Panc1 (cell line): ENCODE data around the gene NUP188. TPM values are rescaled to one million over a fixed set of nuclear protein-coding genes. Genes with fewer than 3 reads are reported as not detected.

Experiments used
- total RNA-seq: library from RNA; stranded (reverse); gene quantifications from one replicate; pipeline ENCODE4 v1.2.1, GENCODE V29; 2021; ENCODE audit not compliant: unreplicated experiment

The NUP188 gene
- total RNA-seq, 1 experiment from 2014 or later: 69.9 TPM

Other genes starting within 250 kb of the NUP188 start
- gene PKN3, start 245.2 kb upstream of the NUP188 start, total RNA-seq: 19.9 TPM
- 39.3 TPM for gene ZDHHC12, start 223.6 kb upstream of the NUP188 start, total RNA-seq
- 16.2 TPM for gene ZER1, start 175.8 kb upstream of the NUP188 start, total RNA-seq
- gene TBC1D13, start 160.4 kb upstream of the NUP188 start, total RNA-seq: 21.3 TPM
- 39.9 TPM for gene ENDOG, start 129.2 kb upstream of the NUP188 start, total RNA-seq
- gene SPOUT1, start 117.9 kb upstream of the NUP188 start, total RNA-seq: 38.4 TPM
- 6.1 TPM for gene KYAT1, start 65.7 kb upstream of the NUP188 start, total RNA-seq
- 16.4 TPM for gene LRRC8A, start 65.6 kb upstream of the NUP188 start, total RNA-seq
- gene PHYHD1, start 26.7 kb upstream of the NUP188 start, total RNA-seq: not detected
- gene DOLK, start 96 bp upstream of the NUP188 start, total RNA-seq: 20.0 TPM
- gene SH3GLB2, start 80.6 kb downstream of the NUP188 start, total RNA-seq: 68.3 TPM
- gene MIGA2, start 88.9 kb downstream of the NUP188 start, total RNA-seq: 23.0 TPM
- gene DOLPP1, start 133.4 kb downstream of the NUP188 start, total RNA-seq: 13.7 TPM
- 38.8 TPM for gene CRAT, start 163.1 kb downstream of the NUP188 start, total RNA-seq
- 114 TPM for gene PTPA, start 163.7 kb downstream of the NUP188 start, total RNA-seq
- gene IER5L, start 230.6 kb downstream of the NUP188 start, total RNA-seq: 44.6 TPM